ENCODE data around the gene PCDH17.

GRCh38 chr13:57629391-57629804 is 2.1 kb upstream of the PCDH17 start:
- TF ChIP-seq CTCF (IDR thresholded peaks at IDR 0.05; ENCODE audit: poor library complexity) = peak; percentile 9
- TF ChIP-seq EZH2 (IDR thresholded peaks at IDR 0.05; ENCODE audit: borderline replicate concordance) = no peak
- TF ChIP-seq EZH2phosphoT487 (IDR thresholded peaks at IDR 0.05; ENCODE audit: low read depth, severe bottlenecking, unreplicated experiment) = no peak
